ENCODE data around the gene DSCAML1.

Gene DSCAML1

GRCh38 chr11:117761993-117762392, 35.0 kb downstream of the DSCAML1 start:
- H3K36me3 ChIP-seq (ENCODE audit: insufficient read depth, low read length), result no peaks in the 10 kb centered on the region
- no peak overlapping the region for H3K9ac ChIP-seq (ENCODE audit: low read length)
- H3K4me1 ChIP-seq (ENCODE audit: insufficient read depth, low read length), result no peaks in the 10 kb centered on the region
- no peak overlapping the region for H3K4me3 ChIP-seq (ENCODE audit: low read depth in 1 of 2, low read length in 2 of 2)
- H3K27ac ChIP-seq (ENCODE audit: low read depth, low read length), result no peak overlapping the region
- H3K27me3 ChIP-seq (ENCODE audit: control insufficient read depth in 1 of 2, insufficient read depth in 2 of 2, low read length in 2 of 2), result no peaks in the 10 kb centered on the region
- H3K9me3 ChIP-seq (ENCODE audit: low read length), result no peaks in the 10 kb centered on the region

GRCh38 chr11:117759305-117759704, 37.7 kb downstream of the DSCAML1 start:
- H3K36me3 ChIP-seq (ENCODE audit: insufficient read depth, low read length), result no peaks in the 10 kb centered on the region
- H3K9me3 ChIP-seq (ENCODE audit: low read length), result no peaks in the 10 kb centered on the region
- H3K4me1 ChIP-seq (ENCODE audit: insufficient read depth, low read length), result no peaks in the 10 kb centered on the region
- no peak overlapping the region for H3K4me3 ChIP-seq (ENCODE audit: low read depth in 1 of 2, low read length in 2 of 2)
- no peaks in the 10 kb centered on the region for H3K27me3 ChIP-seq (ENCODE audit: control insufficient read depth in 1 of 2, insufficient read depth in 2 of 2, low read length in 2 of 2)
- no peak overlapping the region for H3K27ac ChIP-seq (ENCODE audit: low read depth, low read length)
- H3K9ac ChIP-seq (ENCODE audit: low read length), result no peak overlapping the region

- Histone ChIP-seq H3K4me3 (ENCODE audit: low read depth in 1 of 2, low read length in 2 of 2) (no peak overlapping the region), H3K4me1 (ENCODE audit: insufficient read depth, low read length) (no peaks in the 10 kb centered on the region), H3K9ac (ENCODE audit: low read length) (no peak overlapping the region), H3K9me3 (ENCODE audit: low read length) (no peaks in the 10 kb centered on the region), H3K36me3 (ENCODE audit: insufficient read depth, low read length) (no peaks in the 10 kb centered on the region), H3K27ac (ENCODE audit: low read depth, low read length) (no peak overlapping the region), H3K27me3 (ENCODE audit: control insufficient read depth in 1 of 2, insufficient read depth in 2 of 2, low read length in 2 of 2) (no peaks in the 10 kb centered on the region)
Measured at GRCh38 chr11:117754030-117754429, 43.0 kb downstream of the DSCAML1 start.

GRCh38 chr11:117752721-117753237, 44.2 kb downstream of the DSCAML1 start:
- Histone ChIP-seq H3K9me3 (ENCODE audit: low read length) (no peaks in the 10 kb centered on the region), H3K36me3 (ENCODE audit: insufficient read depth, low read length) (no peaks in the 10 kb centered on the region), H3K4me1 (ENCODE audit: insufficient read depth, low read length) (no peaks in the 10 kb centered on the region), H3K27ac (ENCODE audit: low read depth, low read length) (no peak overlapping the region), H3K27me3 (ENCODE audit: control insufficient read depth in 1 of 2, insufficient read depth in 2 of 2, low read length in 2 of 2) (no peaks in the 10 kb centered on the region), H3K4me3 (ENCODE audit: low read depth in 1 of 2, low read length in 2 of 2) (no peak overlapping the region), H3K9ac (ENCODE audit: low read length) (no peak overlapping the region)

GRCh38 chr11:117752071-117752470, 44.9 kb downstream of the DSCAML1 start:
- no peak overlapping the region for H3K9ac ChIP-seq (ENCODE audit: low read length)
- H3K4me1 ChIP-seq (ENCODE audit: insufficient read depth, low read length), result no peaks in the 10 kb centered on the region

GRCh38 chr11:117750916-117751662, 45.9 kb downstream of the DSCAML1 start:
- Histone ChIP-seq H3K27me3 (ENCODE audit: control insufficient read depth in 1 of 2, insufficient read depth in 2 of 2, low read length in 2 of 2) (no peaks in the 10 kb centered on the region), H3K4me1 (ENCODE audit: insufficient read depth, low read length) (no peaks in the 10 kb centered on the region), H3K9me3 (ENCODE audit: low read length) (no peaks in the 10 kb centered on the region), H3K27ac (ENCODE audit: low read depth, low read length) (no peak overlapping the region), H3K36me3 (ENCODE audit: insufficient read depth, low read length) (no peaks in the 10 kb centered on the region), H3K4me3 (ENCODE audit: low read depth in 1 of 2, low read length in 2 of 2) (no peak overlapping the region), H3K9ac (ENCODE audit: low read length) (no peak overlapping the region)

More at GRCh38 chr11:117752071-117752470, 44.9 kb downstream of the DSCAML1 start:
- Histone ChIP-seq H3K27me3 (ENCODE audit: control insufficient read depth in 1 of 2, insufficient read depth in 2 of 2, low read length in 2 of 2) (no peaks in the 10 kb centered on the region), H3K27ac (ENCODE audit: low read depth, low read length) (no peak overlapping the region), H3K9me3 (ENCODE audit: low read length) (no peaks in the 10 kb centered on the region), H3K4me3 (ENCODE audit: low read depth in 1 of 2, low read length in 2 of 2) (no peak overlapping the region), H3K36me3 (ENCODE audit: insufficient read depth, low read length) (no peaks in the 10 kb centered on the region)

- Histone ChIP-seq H3K27ac (ENCODE audit: low read depth, low read length) (no peak overlapping the region), H3K9me3 (ENCODE audit: low read length) (no peaks in the 10 kb centered on the region), H3K4me1 (ENCODE audit: insufficient read depth, low read length) (no peaks in the 10 kb centered on the region), H3K27me3 (ENCODE audit: control insufficient read depth in 1 of 2, insufficient read depth in 2 of 2, low read length in 2 of 2) (no peaks in the 10 kb centered on the region), H3K36me3 (ENCODE audit: insufficient read depth, low read length) (no peaks in the 10 kb centered on the region), H3K4me3 (ENCODE audit: low read depth in 1 of 2, low read length in 2 of 2) (no peak overlapping the region), H3K9ac (ENCODE audit: low read length) (no peak overlapping the region)
Measured at GRCh38 chr11:117750357-117750756, 46.7 kb downstream of the DSCAML1 start.

- H3K27ac ChIP-seq (ENCODE audit: low read depth, low read length), result no peak overlapping the region
- H3K36me3 ChIP-seq (ENCODE audit: insufficient read depth, low read length), result no peaks in the 10 kb centered on the region
- H3K9me3 ChIP-seq (ENCODE audit: low read length), result no peaks in the 10 kb centered on the region
- no peak overlapping the region for H3K4me3 ChIP-seq (ENCODE audit: low read depth in 1 of 2, low read length in 2 of 2)
- H3K4me1 ChIP-seq (ENCODE audit: insufficient read depth, low read length), result no peaks in the 10 kb centered on the region
- H3K9ac ChIP-seq (ENCODE audit: low read length), result no peak overlapping the region
- no peaks in the 10 kb centered on the region for H3K27me3 ChIP-seq (ENCODE audit: control insufficient read depth in 1 of 2, insufficient read depth in 2 of 2, low read length in 2 of 2)
Measured at GRCh38 chr11:117749541-117749910, 47.5 kb downstream of the DSCAML1 start.

- H3K36me3 ChIP-seq (ENCODE audit: insufficient read depth, low read length), result no peaks in the 10 kb centered on the region
- no peaks in the 10 kb centered on the region for H3K4me1 ChIP-seq (ENCODE audit: insufficient read depth, low read length)
- H3K27ac ChIP-seq (ENCODE audit: low read depth, low read length), result no peak overlapping the region
- H3K9me3 ChIP-seq (ENCODE audit: low read length), result no peaks in the 10 kb centered on the region
- H3K4me3 ChIP-seq (ENCODE audit: low read depth in 1 of 2, low read length in 2 of 2), result no peak overlapping the region
- H3K9ac ChIP-seq (ENCODE audit: low read length), result no peak overlapping the region
- H3K27me3 ChIP-seq (ENCODE audit: control insufficient read depth in 1 of 2, insufficient read depth in 2 of 2, low read length in 2 of 2), result no peaks in the 10 kb centered on the region
Measured at GRCh38 chr11:117748771-117749540, 48.1 kb downstream of the DSCAML1 start.

GRCh38 chr11:117747892-117748291, 49.1 kb downstream of the DSCAML1 start:
- Histone ChIP-seq H3K27ac (ENCODE audit: low read depth, low read length) (no peak overlapping the region), H3K27me3 (ENCODE audit: control insufficient read depth in 1 of 2, insufficient read depth in 2 of 2, low read length in 2 of 2) (no peaks in the 10 kb centered on the region), H3K36me3 (ENCODE audit: insufficient read depth, low read length) (no peaks in the 10 kb centered on the region), H3K4me3 (ENCODE audit: low read depth in 1 of 2, low read length in 2 of 2) (no peak overlapping the region), H3K9me3 (ENCODE audit: low read length) (no peaks in the 10 kb centered on the region), H3K4me1 (ENCODE audit: insufficient read depth, low read length) (no peaks in the 10 kb centered on the region), H3K9ac (ENCODE audit: low read length) (no peak overlapping the region)

- no peaks in the 10 kb centered on the region for H3K4me1 ChIP-seq (ENCODE audit: insufficient read depth, low read length)
- H3K9ac ChIP-seq (ENCODE audit: low read length), result no peak overlapping the region
- no peak overlapping the region for H3K4me3 ChIP-seq (ENCODE audit: low read depth in 1 of 2, low read length in 2 of 2)
- no peak overlapping the region for H3K27ac ChIP-seq (ENCODE audit: low read depth, low read length)
- no peaks in the 10 kb centered on the region for H3K27me3 ChIP-seq (ENCODE audit: control insufficient read depth in 1 of 2, insufficient read depth in 2 of 2, low read length in 2 of 2)
- H3K9me3 ChIP-seq (ENCODE audit: low read length), result no peaks in the 10 kb centered on the region
- no peaks in the 10 kb centered on the region for H3K36me3 ChIP-seq (ENCODE audit: insufficient read depth, low read length)
Measured at GRCh38 chr11:117745346-117745745, 51.7 kb downstream of the DSCAML1 start.

All from muscle layer of colon (tissue), 2 donors.